Effector memory CD4-positive, alpha-beta T cell (primary cell): ENCODE measurements around the gene PPP2R2B.

ENCODE experiments used
- DNase-seq, 3 donors: peaks; one replicate each; pipeline ENCODE4 v3.0.0-alpha.2; 2020
- H3K27ac ChIP-seq: 2 replicates; pipeline ENCODE4 v1.7.0; 2013; ENCODE audit warnings: mild to moderate bottlenecking, low read length, moderate library complexity; ENCODE audit not compliant: insufficient read depth, poor library complexity, severe bottlenecking
- H3K27me3 ChIP-seq: replicated peaks from 2 replicates; pipeline ENCODE4 v1.7.0; 2013; ENCODE audit warnings: mild to moderate bottlenecking, low read length; ENCODE audit not compliant: insufficient read depth, control insufficient read depth, poor library complexity, severe bottlenecking
- H3K36me3 ChIP-seq: 2 replicates; pipeline ENCODE4 v1.7.0; 2013; ENCODE audit warnings: mild to moderate bottlenecking, low read length, moderate library complexity; ENCODE audit not compliant: control insufficient read depth, insufficient read depth
- H3K4me1 ChIP-seq: 2 replicates; pipeline ENCODE4 v1.7.0; 2013; ENCODE audit warnings: low read length, mild to moderate bottlenecking; ENCODE audit not compliant: control insufficient read depth, insufficient read depth, poor library complexity, severe bottlenecking
- H3K4me3 ChIP-seq: 2 replicates; pipeline ENCODE4 v1.7.0; 2013; ENCODE audit warnings: low read length, low read depth, mild to moderate bottlenecking; ENCODE audit not compliant: insufficient read depth, poor library complexity, severe bottlenecking
- H3K9me3 ChIP-seq: 2 replicates; pipeline ENCODE4 v1.7.0; 2013; ENCODE audit warnings: mild to moderate bottlenecking, low read length, moderate library complexity; ENCODE audit not compliant: control insufficient read depth

Gene PPP2R2B

DNA sequence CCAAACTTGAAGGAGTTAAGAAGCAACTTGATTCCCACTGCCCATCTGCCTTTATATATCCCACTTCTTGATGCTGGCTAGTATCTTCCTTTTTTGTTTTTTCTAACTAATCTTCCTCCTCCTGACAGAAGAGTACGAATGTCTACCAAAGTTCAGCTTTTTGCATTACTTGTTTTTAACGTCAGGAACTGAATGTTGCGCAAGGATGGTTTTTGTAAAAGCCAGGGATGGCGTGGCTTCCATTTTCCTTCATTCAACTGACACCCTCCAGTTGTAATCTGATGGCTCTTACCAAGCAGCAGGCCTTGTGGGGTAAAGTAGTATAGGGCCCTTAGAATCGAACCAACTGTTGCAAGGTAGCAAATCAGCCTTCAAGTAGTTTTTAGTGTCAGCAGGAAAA, 291.8 kb downstream of the PPP2R2B start:
- Histone ChIP-seq H3K27ac (no peak overlapping the region), H3K36me3 (no peaks in the 10 kb centered on the region), H3K4me1 (no peaks in the 10 kb centered on the region), H3K4me3 (no peak overlapping the region), H3K27me3 (no peaks in the 10 kb centered on the region), H3K9me3 (no peaks in the 10 kb centered on the region)
- no peak for DNase-seq

- DNase-seq = no peak
- no peaks in the 10 kb centered on the region for H3K27me3 ChIP-seq
- H3K9me3 ChIP-seq = no peaks in the 10 kb centered on the region
- no peaks in the 10 kb centered on the region for H3K4me1 ChIP-seq
- H3K27ac ChIP-seq = no peak overlapping the region
- H3K4me3 ChIP-seq = no peak overlapping the region
- H3K36me3 ChIP-seq = no peaks in the 10 kb centered on the region
Measured at GRCh38 chr5:146584750-146585149, 293.8 kb downstream of the PPP2R2B start.

GRCh38 chr5:146582051-146582596, 296.4 kb downstream of the PPP2R2B start:
- H3K4me1 ChIP-seq = no peaks in the 10 kb centered on the region
- H3K27ac ChIP-seq = no peak overlapping the region
- no peaks in the 10 kb centered on the region for H3K36me3 ChIP-seq
- H3K9me3 ChIP-seq = no peaks in the 10 kb centered on the region
- no peak for DNase-seq
- H3K27me3 ChIP-seq = no peaks in the 10 kb centered on the region
- no peak overlapping the region for H3K4me3 ChIP-seq

- no peak overlapping the region for H3K27ac ChIP-seq
- H3K27me3 ChIP-seq = no peaks in the 10 kb centered on the region
- H3K4me3 ChIP-seq = no peak overlapping the region
- H3K36me3 ChIP-seq = no peaks in the 10 kb centered on the region
- no peaks in the 10 kb centered on the region for H3K9me3 ChIP-seq
- no peaks in the 10 kb centered on the region for H3K4me1 ChIP-seq
- no peak for DNase-seq
Measured at GRCh38 chr5:146580237-146580636, 298.3 kb downstream of the PPP2R2B start.

DNA sequence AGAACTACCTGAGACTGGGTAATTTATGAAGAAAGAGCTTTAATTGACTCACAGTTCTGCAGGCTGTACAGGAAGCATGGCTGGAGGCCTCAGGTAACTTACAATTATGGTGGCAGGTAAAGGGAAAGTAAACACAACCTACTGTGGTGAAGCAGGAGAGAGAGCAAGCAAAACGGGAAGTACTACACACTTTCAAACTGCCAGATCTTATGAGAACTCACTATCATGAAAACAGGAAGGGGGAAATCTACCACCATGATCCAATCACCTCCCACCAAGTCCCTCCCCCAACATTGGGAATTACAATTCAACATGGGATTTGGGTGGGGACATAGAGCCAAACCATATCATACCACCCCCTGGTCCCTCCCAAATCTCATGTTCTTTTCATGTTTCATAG, 303.8 kb downstream of the PPP2R2B start:
- H3K36me3 ChIP-seq = no peaks in the 10 kb centered on the region
- H3K27me3 ChIP-seq = no peaks in the 10 kb centered on the region

GRCh38 chr5:146568161-146568560, 310.4 kb downstream of the PPP2R2B start:
- no peaks in the 10 kb centered on the region for H3K9me3 ChIP-seq
- no peak overlapping the region for H3K4me3 ChIP-seq
- no peaks in the 10 kb centered on the region for H3K36me3 ChIP-seq
- H3K27me3 ChIP-seq = no peaks in the 10 kb centered on the region
- H3K4me1 ChIP-seq = no peaks in the 10 kb centered on the region
- H3K27ac ChIP-seq = no peak overlapping the region
- no peak for DNase-seq

More for the DNA sequence above, 303.8 kb downstream of the PPP2R2B start:
- DNase-seq = no peak
- no peak overlapping the region for H3K4me3 ChIP-seq
- no peak overlapping the region for H3K27ac ChIP-seq
- no peaks in the 10 kb centered on the region for H3K9me3 ChIP-seq
- no peaks in the 10 kb centered on the region for H3K4me1 ChIP-seq

- no peaks in the 10 kb centered on the region for H3K9me3 ChIP-seq
- no peak overlapping the region for H3K27ac ChIP-seq
- H3K4me3 ChIP-seq = no peak overlapping the region
- no peaks in the 10 kb centered on the region for H3K36me3 ChIP-seq
- peak; percentile 5 to 24 (median 16) for DNase-seq
- no peaks in the 10 kb centered on the region for H3K4me1 ChIP-seq
- no peaks in the 10 kb centered on the region for H3K27me3 ChIP-seq
Measured at GRCh38 chr5:146565764-146566367, 312.7 kb downstream of the PPP2R2B start.

DNA sequence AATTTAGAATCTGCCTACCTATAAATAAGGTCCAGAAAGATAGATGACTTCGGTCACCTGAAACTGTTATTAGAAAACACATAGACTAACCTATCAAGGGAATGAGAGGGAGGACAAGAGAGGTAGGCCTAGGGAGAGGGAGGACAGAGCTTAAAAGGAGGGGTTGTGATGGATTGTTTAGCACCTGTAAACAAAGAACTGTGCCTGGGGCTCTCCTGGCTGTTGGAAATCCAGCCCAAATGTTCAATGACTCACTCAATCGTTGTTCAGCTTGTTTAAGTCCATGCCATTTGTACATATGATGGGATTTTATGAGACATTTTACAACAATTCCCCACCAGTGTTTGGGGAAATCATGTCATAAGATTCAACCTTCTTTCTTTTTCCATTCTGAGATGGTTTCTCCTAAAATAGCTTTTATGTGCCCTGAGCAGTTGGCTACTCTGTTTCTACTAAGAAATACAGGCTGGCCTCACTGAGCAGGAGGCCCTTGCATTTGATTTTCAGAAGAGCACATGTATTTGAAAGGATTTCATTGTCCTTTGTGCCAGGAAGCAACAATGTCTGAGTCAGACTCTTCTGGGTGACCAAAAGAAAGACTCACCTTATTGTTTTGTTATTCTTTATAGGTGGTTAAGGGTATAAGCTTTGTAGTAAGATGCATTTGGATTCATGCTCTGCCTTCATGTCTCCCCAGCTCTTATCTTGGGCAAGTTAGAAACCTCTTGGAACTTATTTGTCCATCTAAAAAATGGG, 314.4 kb downstream of the PPP2R2B start:
- no peaks in the 10 kb centered on the region for H3K9me3 ChIP-seq
- H3K27ac ChIP-seq = no peak overlapping the region
- DNase-seq = no peak
- no peak overlapping the region for H3K4me3 ChIP-seq
- no peaks in the 10 kb centered on the region for H3K27me3 ChIP-seq
- no peaks in the 10 kb centered on the region for H3K4me1 ChIP-seq
- H3K36me3 ChIP-seq = no peaks in the 10 kb centered on the region

- H3K27ac ChIP-seq = no peak overlapping the region
- no peak for DNase-seq
Measured at GRCh38 chr5:146562461-146562860, 316.1 kb downstream of the PPP2R2B start.

GRCh38 chr5:146561711-146562110, 316.8 kb downstream of the PPP2R2B start:
- no peak overlapping the region for H3K27ac ChIP-seq
- no peak for DNase-seq
- H3K9me3 ChIP-seq = no peaks in the 10 kb centered on the region
- no peaks in the 10 kb centered on the region for H3K27me3 ChIP-seq
- no peaks in the 10 kb centered on the region for H3K36me3 ChIP-seq
- no peak overlapping the region for H3K4me3 ChIP-seq
- H3K4me1 ChIP-seq = no peaks in the 10 kb centered on the region

More at GRCh38 chr5:146562461-146562860, 316.1 kb downstream of the PPP2R2B start:
- H3K4me3 ChIP-seq = no peak overlapping the region
- no peaks in the 10 kb centered on the region for H3K36me3 ChIP-seq
- no peaks in the 10 kb centered on the region for H3K9me3 ChIP-seq
- no peaks in the 10 kb centered on the region for H3K27me3 ChIP-seq
- no peaks in the 10 kb centered on the region for H3K4me1 ChIP-seq
